Large intestine (tissue), 3 donors: ENCODE results near the gene RIPK3. TPM values are rescaled to one million over a fixed set of nuclear protein-coding genes. Genes with fewer than 3 reads are reported as not detected.
"Not testable (repeated sequence)": the region's sequence is repeated elsewhere in the genome, so short reads cannot be mapped to it uniquely, and the experiment has no call there.

Experiments used
- DNase-seq, 2 donors: peaks; one replicate each; pipeline versions ENCODE4 v3.0.0 to v3.0.0-alpha.2; 2013
- H3K27ac ChIP-seq: one replicate; pipeline ENCODE4 v1.5.1; 2013; ENCODE audit warnings: low read length
- H3K27me3 ChIP-seq: 2 replicates; pipeline ENCODE4 v1.6.1; 2013; ENCODE audit warnings: low read length; ENCODE audit not compliant: control insufficient read depth, insufficient read depth
- H3K36me3 ChIP-seq: 2 replicates; pipeline ENCODE4 v1.6.1; 2013; ENCODE audit warnings: low read length; ENCODE audit not compliant: control insufficient read depth, insufficient read depth
- H3K4me1 ChIP-seq: one replicate; pipeline ENCODE4 v1.6.1; 2013; ENCODE audit warnings: low read length; ENCODE audit not compliant: control insufficient read depth, insufficient read depth
- H3K4me3 ChIP-seq: one replicate; pipeline ENCODE4 v1.5.1; 2013; ENCODE audit warnings: low read length
- H3K9me3 ChIP-seq: one replicate; pipeline ENCODE4 v1.6.1; 2013; ENCODE audit warnings: mild to moderate bottlenecking, low read depth, low read length, moderate library complexity; ENCODE audit not compliant: control insufficient read depth
- WGBS: methylation state at CpG from one replicate; pipeline ENCODE4 v1.1.5; 2013; ENCODE audit warnings: low lambda C conversion rate; ENCODE audit not compliant: insufficient coverage; 5-methylcytosine and 5-hydroxymethylcytosine counted together
- polyA plus RNA-seq: library from polyadenylated mRNA; unstranded; fragments of 120-200 nt; gene quantifications from one replicate; pipeline ENCODE4 v1.2.1, GENCODE V29; 2013

Gene RIPK3
- polyA plus RNA-seq, 1 donor = 14.8 TPM

DNA sequence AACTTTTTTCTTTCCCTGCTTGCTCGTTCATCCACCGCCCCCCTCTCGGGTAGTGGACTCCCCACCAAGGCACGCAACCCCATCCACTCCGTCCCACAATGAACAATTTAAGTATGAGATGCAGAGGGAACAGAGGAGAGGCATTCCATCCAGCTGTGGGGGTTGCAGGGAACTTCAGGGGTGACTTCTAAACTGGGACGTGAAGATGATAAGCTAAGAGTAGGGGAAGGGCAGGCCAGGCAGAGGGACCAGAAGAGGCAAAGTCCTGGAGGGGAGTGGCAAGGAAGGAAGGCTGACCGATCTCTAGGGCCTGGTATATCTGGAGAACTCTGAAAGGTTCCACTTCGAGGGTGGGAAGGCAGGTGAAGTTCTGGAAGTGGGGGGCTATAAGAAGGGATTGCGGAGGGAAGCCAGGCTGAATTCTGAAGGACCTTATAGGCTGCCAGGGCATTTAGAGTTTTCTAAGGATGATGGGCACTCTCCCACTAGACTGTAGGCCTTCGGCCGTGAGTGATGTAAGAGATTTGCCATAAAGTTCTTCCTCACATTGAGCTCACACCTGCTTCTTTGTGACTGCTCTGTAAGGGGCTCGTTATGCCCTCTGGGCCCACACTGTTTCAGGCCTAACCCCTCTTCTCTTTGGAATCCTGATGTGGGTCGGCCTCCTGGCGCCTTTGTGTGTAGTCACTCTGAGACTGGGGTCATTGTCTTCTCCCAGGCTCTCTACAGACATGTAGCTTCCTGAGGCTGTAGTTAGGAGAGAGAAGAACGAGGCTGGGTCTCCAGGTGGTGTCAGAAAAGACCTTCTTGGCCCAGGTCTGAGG is 40.3 kb upstream of the RIPK3 start:
- no peak overlapping the region for H3K4me3 ChIP-seq
- DNase-seq = peak in 1 of 2 donors; percentile 58
- H3K36me3 ChIP-seq = no peaks in the 10 kb centered on the region
- WGBS = 20% methylated on average over 1 of the region's 15 CpGs
- no peak overlapping the region for H3K27ac ChIP-seq
- no peaks in the 10 kb centered on the region for H3K9me3 ChIP-seq
- no peaks in the 10 kb centered on the region for H3K27me3 ChIP-seq
- peaks cover 41% of the 10 kb centered on the region for H3K4me1 ChIP-seq

DNA sequence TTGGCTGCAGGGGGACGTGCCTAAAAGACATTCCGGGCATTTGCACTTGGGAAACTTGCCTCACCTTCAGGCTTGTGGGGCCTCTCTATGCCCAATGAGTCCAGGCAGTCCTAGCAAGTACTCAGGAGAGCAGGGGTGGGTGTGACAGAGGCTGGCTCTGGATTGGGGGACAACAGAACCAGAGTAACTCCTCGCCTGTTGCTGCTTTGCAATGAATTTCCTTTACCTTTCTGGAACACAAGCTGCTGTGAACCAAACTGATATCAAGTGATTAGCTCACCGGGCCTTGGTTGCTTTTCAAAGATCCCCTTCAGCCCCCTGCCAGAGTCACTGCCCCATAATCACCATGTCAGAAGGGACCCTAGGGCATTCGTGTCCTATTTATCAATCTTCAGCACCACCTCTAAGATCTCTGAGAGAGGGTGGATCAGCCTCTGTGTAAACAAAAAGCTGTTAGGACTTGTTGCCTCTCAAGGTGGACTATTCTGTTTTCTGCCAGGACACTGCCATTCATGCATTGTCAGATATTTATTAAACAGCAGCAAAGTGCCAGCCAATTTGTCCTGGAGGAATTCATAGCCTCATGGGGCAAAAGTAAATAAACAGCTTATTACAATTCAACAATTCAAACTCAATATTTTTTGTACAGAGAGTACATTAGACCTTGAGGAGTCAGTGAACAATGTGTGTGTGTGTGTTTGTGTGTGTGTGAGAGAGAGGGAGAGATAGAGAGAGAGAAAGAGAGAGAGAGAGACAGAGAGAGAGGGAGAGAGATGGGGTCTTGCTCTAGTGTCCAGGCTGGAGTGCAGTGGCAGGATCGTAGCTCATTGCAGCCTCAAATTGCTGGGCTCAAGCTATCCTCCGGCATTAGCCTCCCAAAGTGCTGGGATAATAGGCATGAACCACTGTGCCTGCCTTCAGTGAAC is 39.5 kb upstream of the RIPK3 start:
- Histone ChIP-seq H3K36me3 (no peaks in the 10 kb centered on the region), H3K4me1 (peaks cover 41% of the 10 kb centered on the region), H3K9me3 (no peaks in the 10 kb centered on the region), H3K27ac (peak overlapping the region; percentile 31), H3K27me3 (no peaks in the 10 kb centered on the region), H3K4me3 (no peak overlapping the region)
- WGBS = 100% methylated on average over 1 of the region's 7 CpGs
- no peak for DNase-seq

DNA sequence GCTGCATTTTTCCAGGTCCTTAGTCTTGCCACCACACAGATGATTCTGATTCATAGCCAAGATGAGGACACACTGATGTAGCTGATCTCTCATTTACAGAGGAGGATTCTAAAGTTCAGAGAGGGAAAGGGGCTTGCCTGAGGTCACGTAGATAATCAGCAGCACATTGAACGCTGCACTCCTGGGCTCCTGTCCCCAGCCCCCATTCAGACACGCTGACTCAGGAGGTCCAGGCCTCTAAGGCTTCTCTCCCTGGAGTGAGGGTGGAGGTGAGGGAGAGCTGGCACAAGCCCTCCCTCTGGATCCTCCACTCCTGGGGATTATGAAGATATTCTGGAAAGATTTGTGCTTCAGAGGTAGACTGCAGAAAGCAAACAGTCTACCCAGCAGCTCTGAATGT is 38.5 kb upstream of the RIPK3 start:
- peaks cover 5% of the 10 kb centered on the region for H3K36me3 ChIP-seq
- H3K9me3 ChIP-seq = no peaks in the 10 kb centered on the region
- DNase-seq = peak in 1 of 2 donors; percentile 63
- peak overlapping the region; percentile 61 for H3K27ac ChIP-seq
- H3K4me1 ChIP-seq = peaks cover 41% of the 10 kb centered on the region
- H3K4me3 ChIP-seq = no peak overlapping the region
- no CpG with 5 or more reads among the region's 3 CpGs for WGBS
- H3K27me3 ChIP-seq = no peaks in the 10 kb centered on the region

DNA sequence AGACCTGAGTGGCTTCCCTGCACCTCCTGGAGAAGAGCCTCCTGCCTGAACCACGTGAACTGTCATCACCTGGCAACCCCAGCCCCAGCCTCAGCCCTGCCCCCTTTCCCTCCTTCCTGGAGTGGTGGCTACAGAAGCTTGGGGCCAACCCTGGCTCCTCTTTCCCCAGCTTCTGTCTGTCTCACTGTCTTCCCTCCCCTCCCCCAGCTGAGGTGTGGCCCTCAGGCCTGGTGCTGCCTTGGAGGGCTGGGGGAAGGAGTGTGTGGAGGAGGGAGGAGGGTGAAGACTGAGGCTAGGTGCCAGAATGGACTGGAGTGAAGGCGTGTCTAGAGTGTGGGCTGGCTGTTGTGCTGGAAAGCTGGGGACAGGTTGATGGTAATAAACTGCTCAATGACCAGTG is 37.9 kb upstream of the RIPK3 start:
- H3K4me3 ChIP-seq = no peak overlapping the region
- peak overlapping the region; percentile 61 for H3K27ac ChIP-seq
- H3K9me3 ChIP-seq = no peaks in the 10 kb centered on the region
- WGBS = no CpG with 5 or more reads among the region's 2 CpGs
- DNase-seq = peak in 1 of 2 donors; percentile 78
- H3K36me3 ChIP-seq = peaks cover 10% of the 10 kb centered on the region
- no peaks in the 10 kb centered on the region for H3K27me3 ChIP-seq
- peaks cover 41% of the 10 kb centered on the region for H3K4me1 ChIP-seq

DNA sequence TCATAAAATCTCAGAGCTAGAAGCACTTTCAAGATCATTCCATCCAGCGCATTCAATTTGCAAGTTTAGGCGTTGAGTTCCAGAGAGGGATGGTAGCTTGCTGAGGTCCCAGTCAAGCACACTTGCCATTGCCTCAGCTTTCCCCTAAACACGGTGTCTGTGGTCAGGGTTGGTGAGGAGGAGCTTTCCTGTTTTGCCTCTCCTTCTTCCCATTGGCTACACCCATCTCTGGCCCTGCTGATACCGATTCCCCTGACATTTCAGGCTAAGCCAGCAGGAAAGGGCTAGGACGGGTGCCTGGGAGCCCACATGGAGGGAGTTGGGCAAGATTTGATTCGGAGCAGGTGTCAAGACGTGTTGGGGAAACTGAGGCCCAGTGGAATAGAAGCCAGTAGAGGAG is 37.3 kb upstream of the RIPK3 start:
- no peak for DNase-seq
- no peaks in the 10 kb centered on the region for H3K9me3 ChIP-seq
- no peak overlapping the region for H3K4me3 ChIP-seq
- peaks cover 14% of the 10 kb centered on the region for H3K36me3 ChIP-seq
- no CpG with 5 or more reads among the region's 7 CpGs for WGBS
- peaks cover 41% of the 10 kb centered on the region for H3K4me1 ChIP-seq
- H3K27me3 ChIP-seq = no peaks in the 10 kb centered on the region
- peak overlapping the region; percentile 61 for H3K27ac ChIP-seq

DNA sequence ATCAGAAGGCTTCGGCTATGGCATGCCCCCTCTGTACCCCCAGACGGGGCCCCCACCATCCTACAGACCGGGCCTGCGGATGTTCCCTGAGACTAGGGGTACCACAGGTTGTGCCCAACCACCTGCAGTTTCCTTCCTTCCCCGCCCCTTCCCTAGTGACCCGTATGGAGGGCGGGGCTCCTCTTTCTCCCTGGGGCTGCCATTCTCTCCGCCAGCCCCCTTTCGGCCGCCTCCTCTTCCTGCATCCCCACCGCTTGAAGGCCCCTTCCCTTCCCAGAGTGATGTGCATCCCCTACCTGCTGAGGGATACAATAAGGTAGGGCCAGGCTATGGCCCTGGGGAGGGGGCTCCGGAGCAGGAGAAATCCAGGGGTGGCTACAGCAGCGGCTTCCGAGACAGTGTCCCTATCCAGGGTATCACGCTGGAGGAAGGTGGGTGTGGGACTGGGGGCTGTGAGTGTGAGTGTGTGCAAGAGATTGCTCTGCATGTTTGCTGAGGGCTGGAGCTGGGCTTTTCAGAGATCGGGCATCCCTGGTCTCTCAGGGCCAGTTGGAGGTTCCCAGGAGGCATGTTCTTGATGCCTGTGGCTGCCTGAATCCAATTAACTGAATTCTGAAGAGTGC is 36.8 kb upstream of the RIPK3 start:
- H3K4me3 ChIP-seq = peak overlapping the region; percentile 14
- H3K27me3 ChIP-seq = no peaks in the 10 kb centered on the region
- peak in 1 of 2 donors; percentile 35 for DNase-seq
- H3K27ac ChIP-seq = no peak overlapping the region
- peaks cover 14% of the 10 kb centered on the region for H3K36me3 ChIP-seq
- WGBS = no CpG with 5 or more reads among the region's 16 CpGs
- peaks cover 41% of the 10 kb centered on the region for H3K4me1 ChIP-seq
- H3K9me3 ChIP-seq = no peaks in the 10 kb centered on the region

DNA sequence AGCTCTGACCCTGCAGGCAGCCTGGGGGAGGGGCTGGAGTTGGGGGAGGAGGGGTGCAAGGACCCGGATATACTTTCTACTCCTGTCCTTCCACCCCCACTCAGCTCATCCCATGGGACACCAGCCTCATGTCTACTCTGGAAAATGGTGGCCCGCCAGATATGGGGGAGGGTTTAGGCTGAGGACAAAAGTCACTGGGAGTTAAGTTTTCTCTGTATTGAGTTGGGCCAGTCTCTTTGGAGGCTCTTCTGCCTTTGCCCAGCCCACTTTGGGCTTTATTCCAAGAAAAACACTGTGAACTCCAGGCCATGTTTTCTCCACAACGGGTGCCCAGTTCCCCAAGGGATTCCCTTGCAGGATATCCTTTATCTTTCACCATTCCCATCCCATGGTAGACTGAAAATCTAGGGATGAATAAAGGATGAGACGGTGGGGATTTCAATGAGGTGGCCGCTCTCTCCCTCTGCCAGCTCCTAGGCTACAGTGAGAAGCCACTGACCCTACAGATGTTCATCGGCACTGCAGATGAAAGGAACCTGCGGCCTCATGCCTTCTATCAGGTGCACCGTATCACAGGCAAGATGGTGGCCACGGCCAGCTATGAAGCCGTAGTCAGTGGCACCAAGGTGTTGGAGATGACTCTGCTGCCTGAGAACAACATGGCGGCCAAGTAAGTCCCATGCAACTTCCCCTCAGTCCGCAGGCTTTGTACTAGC is 33.1 kb upstream of the RIPK3 start:
- Histone ChIP-seq H3K9me3 (peaks cover 2% of the 10 kb centered on the region), H3K4me3 (no peak overlapping the region), H3K36me3 (peaks cover 14% of the 10 kb centered on the region), H3K4me1 (peaks cover 23% of the 10 kb centered on the region), H3K27ac (no peak overlapping the region), H3K27me3 (no peaks in the 10 kb centered on the region)
- DNase-seq = no peak
- WGBS = no CpG with 5 or more reads among the region's 12 CpGs

DNA sequence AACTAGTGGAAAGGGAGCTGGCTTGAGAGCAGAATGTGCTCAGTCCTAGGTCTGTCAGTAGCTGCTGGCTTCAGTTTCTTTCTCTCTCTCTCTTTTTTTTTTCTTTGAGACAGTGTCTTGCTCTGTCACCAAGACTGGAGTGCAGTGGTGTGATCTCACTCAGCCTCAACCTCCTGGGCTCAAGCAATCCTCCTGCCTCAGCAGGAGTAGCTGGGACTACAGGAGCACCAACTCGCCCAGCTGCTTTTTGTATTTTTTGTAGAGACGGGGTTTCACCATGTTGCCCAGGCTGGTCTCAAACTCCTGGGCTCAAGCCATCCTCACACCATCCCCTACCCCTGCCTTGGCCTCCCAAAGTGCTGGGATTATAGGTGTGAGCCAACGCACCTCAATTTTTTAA is 31.8 kb upstream of the RIPK3 start:
- Histone ChIP-seq H3K36me3 (peaks cover 14% of the 10 kb centered on the region), H3K4me1 (peaks cover 16% of the 10 kb centered on the region)
- DNase-seq, H3K9me3 ChIP-seq, H3K4me3 ChIP-seq, H3K27me3 ChIP-seq, H3K27ac ChIP-seq: not testable (repeated sequence)
- WGBS = no CpG with 5 or more reads among the region's 3 CpGs

DNA sequence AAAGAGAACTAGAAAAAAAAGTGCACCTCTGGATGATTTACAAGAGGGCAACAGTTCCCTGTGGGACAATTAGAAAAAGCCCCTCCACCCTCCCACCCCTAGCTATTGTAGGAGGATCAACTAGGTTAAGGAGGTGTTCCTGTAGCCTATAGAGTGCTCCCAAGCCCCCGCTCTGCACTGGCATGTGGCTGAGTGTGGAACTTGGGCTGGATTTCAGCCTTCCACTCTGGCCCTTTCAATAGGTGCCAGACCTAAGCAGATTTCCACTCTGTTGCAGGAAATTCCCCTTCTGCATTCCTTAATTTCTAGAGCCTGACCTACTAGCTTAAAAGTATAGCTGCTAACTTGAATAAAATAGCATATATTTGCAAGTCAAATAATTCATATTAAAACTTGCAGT is 31.0 kb upstream of the RIPK3 start:
- peaks cover 2% of the 10 kb centered on the region for H3K9me3 ChIP-seq
- peaks cover 15% of the 10 kb centered on the region for H3K4me1 ChIP-seq
- DNase-seq = no peak
- no peak overlapping the region for H3K27ac ChIP-seq
- H3K36me3 ChIP-seq = peaks cover 14% of the 10 kb centered on the region
- no CpG with 5 or more reads among the region's 1 CpG for WGBS
- H3K27me3 ChIP-seq = no peaks in the 10 kb centered on the region
- H3K4me3 ChIP-seq = no peak overlapping the region
